ENCODE results near the gene PRG2.
"Not testable (repeated sequence)": the region's sequence is repeated elsewhere in the genome, so short reads cannot be mapped to it uniquely, and the experiment has no call there.

PRG2 gene

DNA sequence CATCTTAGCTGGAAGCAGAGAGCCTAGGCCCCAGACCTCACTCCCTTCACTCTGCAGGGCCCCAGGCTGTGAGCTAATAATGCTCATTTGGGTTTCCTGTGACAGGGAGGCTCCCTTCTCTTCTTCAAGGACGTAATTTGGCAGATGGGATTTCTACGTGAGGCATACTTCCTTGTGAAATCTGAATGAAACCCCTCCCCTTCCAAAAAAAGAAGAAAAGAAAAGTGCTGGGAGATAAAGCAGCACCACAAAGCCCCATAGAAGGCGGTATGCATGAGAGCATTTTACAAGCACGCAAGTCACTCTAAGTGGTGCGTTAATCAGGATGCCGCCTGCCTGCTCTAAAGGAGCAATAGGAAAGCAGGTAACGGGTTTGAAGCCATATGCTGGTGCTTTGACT lies 46.6 kb downstream of the PRG2 start:
- Histone ChIP-seq H3K27me3 (ENCODE audit: control insufficient read depth, insufficient read depth, low read length) (peaks cover 16% of the 10 kb centered on the region; the same call in 1 of the 2 replicates), H3K9me3 (ENCODE audit: control insufficient read depth, insufficient read depth, low read depth, low read length) (no peaks in the 10 kb centered on the region), H3K27ac (ENCODE audit: low read depth, low read length) (no peak overlapping the region), H3K9ac (ENCODE audit: low read length) (no peak overlapping the region), H3K36me3 (ENCODE audit: control insufficient read depth, insufficient read depth, low read length) (no peaks in the 10 kb centered on the region), H3K4me1 (ENCODE audit: control insufficient read depth, insufficient read depth, low read length) (peaks cover 32% of the 10 kb centered on the region), H3K4me3 (ENCODE audit: low read depth, low read length) (no peak overlapping the region)

DNA sequence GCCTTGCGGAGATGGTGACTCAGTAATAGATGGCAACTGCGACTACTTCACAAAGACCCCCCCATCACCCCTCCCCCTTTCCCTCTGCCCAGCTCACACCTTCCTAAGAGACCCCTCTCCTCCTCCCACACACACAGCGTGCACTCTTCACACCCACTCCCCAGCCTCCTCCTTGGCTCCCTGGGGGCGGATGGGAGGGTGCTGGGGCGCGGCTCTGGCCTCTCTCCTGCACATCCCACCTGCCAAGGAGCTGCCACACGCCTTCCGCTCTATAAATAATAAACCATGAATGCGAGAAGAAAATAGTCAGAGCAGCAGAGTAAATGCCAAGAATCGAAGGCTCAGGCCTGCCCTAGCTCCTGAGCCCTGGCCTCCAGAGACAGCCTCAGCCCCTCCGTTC lies 47.7 kb downstream of the PRG2 start:
- no peak overlapping the region for H3K4me3 ChIP-seq (ENCODE audit: low read depth, low read length)
- H3K9ac ChIP-seq (ENCODE audit: low read length): no peak overlapping the region
- no peak overlapping the region for H3K27ac ChIP-seq (ENCODE audit: low read depth, low read length)
- H3K9me3 ChIP-seq (ENCODE audit: control insufficient read depth, insufficient read depth, low read depth, low read length): no peaks in the 10 kb centered on the region
- peaks cover 39% of the 10 kb centered on the region for H3K4me1 ChIP-seq (ENCODE audit: control insufficient read depth, insufficient read depth, low read length)
- H3K27me3 ChIP-seq (ENCODE audit: control insufficient read depth, insufficient read depth, low read length): peaks cover 9% of the 10 kb centered on the region; the same call in 1 of the 2 replicates
- no peaks in the 10 kb centered on the region for H3K36me3 ChIP-seq (ENCODE audit: control insufficient read depth, insufficient read depth, low read length)

- Histone ChIP-seq H3K27ac (ENCODE audit: low read depth, low read length) (no peak overlapping the region), H3K9me3 (ENCODE audit: control insufficient read depth, insufficient read depth, low read depth, low read length) (no peaks in the 10 kb centered on the region), H3K9ac (ENCODE audit: low read length) (no peak overlapping the region), H3K4me1 (ENCODE audit: control insufficient read depth, insufficient read depth, low read length) (peaks cover 39% of the 10 kb centered on the region), H3K4me3 (ENCODE audit: low read depth, low read length) (no peak overlapping the region), H3K27me3 (ENCODE audit: control insufficient read depth, insufficient read depth, low read length) (peaks cover 4% of the 10 kb centered on the region; the same call in 1 of the 2 replicates), H3K36me3 (ENCODE audit: control insufficient read depth, insufficient read depth, low read length) (no peaks in the 10 kb centered on the region)
These were observed 49.1 kb downstream of the PRG2 start for GRCh38 chr11:57341250-57341808.

DNA sequence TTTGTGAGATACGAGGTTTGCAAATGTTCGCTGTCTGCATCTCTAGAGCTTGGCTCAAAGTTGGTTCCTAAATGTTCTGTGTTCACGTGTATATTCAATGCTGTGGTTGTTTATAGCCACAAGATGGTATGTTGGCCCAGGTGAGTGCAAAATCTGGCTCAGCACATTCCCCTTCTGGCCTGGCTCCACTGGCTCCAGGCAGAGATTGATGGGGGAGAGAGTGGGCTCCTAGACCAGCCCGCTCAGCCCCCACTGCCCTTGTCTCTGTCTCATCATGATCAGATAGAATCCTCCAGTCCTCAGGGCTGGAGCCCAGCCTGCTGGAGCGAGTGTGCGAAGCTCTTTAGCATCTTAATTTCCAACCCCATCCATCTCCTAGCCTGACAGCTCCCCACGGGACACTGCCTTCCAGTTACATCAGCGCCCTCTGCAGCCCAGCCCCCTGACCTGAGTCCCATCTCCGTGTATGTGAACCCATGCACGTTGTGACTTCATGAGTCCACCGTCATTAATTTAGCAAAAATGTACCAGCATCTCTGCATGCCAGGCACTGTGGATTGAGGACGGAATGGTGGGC lies 50.3 kb downstream of the PRG2 start:
- Histone ChIP-seq H3K9me3 (ENCODE audit: control insufficient read depth, insufficient read depth, low read depth, low read length) (no peaks in the 10 kb centered on the region), H3K4me3 (ENCODE audit: low read depth, low read length) (no peak overlapping the region), H3K9ac (ENCODE audit: low read length) (no peak overlapping the region), H3K4me1 (ENCODE audit: control insufficient read depth, insufficient read depth, low read length) (peaks cover 38% of the 10 kb centered on the region), H3K36me3 (ENCODE audit: control insufficient read depth, insufficient read depth, low read length) (no peaks in the 10 kb centered on the region), H3K27ac (ENCODE audit: low read depth, low read length) (no peak overlapping the region), H3K27me3 (ENCODE audit: control insufficient read depth, insufficient read depth, low read length) (peaks cover 4% of the 10 kb centered on the region; the same call in 1 of the 2 replicates)

DNA sequence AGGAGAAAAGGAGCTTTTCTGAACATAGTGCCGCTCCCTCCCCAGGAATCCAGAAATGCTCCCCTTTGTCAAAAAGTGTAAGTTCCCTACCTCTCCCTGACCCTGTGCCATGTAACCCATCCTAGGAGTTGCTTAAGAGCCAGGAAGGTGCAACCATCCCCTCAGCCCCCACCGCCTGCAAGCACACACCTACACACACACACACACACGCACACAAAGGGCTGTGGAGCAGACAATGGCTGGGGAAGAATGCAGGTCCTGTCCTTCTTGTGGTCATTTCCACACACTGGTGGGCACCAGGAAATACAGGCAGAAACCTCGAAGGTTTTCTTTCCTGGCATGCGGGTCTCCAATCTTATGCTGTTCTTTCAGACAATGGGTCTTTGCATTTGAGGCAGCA lies 51.1 kb downstream of the PRG2 start:
- no peaks in the 10 kb centered on the region for H3K9me3 ChIP-seq (ENCODE audit: control insufficient read depth, insufficient read depth, low read depth, low read length)
- peaks cover 4% of the 10 kb centered on the region for H3K36me3 ChIP-seq (ENCODE audit: control insufficient read depth, insufficient read depth, low read length)
- H3K27ac ChIP-seq (ENCODE audit: low read depth, low read length): no peak overlapping the region
- no peak overlapping the region for H3K4me3 ChIP-seq (ENCODE audit: low read depth, low read length)
- H3K27me3 ChIP-seq (ENCODE audit: control insufficient read depth, insufficient read depth, low read length): peaks cover 4% of the 10 kb centered on the region; the same call in 1 of the 2 replicates
- H3K9ac ChIP-seq (ENCODE audit: low read length): no peak overlapping the region
- peaks cover 45% of the 10 kb centered on the region for H3K4me1 ChIP-seq (ENCODE audit: control insufficient read depth, insufficient read depth, low read length)

- no peak within 1 kb of the TSS for H3K27ac ChIP-seq (ENCODE audit: low read depth, low read length)
- H3K27me3 ChIP-seq (ENCODE audit: control insufficient read depth, insufficient read depth, low read length): peaks cover 4% of the 10 kb centered on the region; the same call in 1 of the 2 replicates
- no peak within 1 kb of the TSS for H3K9ac ChIP-seq (ENCODE audit: low read length)
- H3K9me3 ChIP-seq (ENCODE audit: control insufficient read depth, insufficient read depth, low read depth, low read length): no peaks in the 10 kb centered on the region
- H3K4me1 ChIP-seq (ENCODE audit: control insufficient read depth, insufficient read depth, low read length): peaks cover 37% of the 10 kb centered on the region
- peaks cover 16% of the 10 kb centered on the region for H3K36me3 ChIP-seq (ENCODE audit: control insufficient read depth, insufficient read depth, low read length)
- no peak within 1 kb of the TSS for H3K4me3 ChIP-seq (ENCODE audit: low read depth, low read length)
These were observed 52.3 kb downstream of the PRG2 start, which contains the start of gene P2RX3 for GRCh38 chr11:57338142-57338541. TSS of gene P2RX3 (plus strand) at chr11:57338352. CDS start at chr11:57338551, 199 bp downstream.

- H3K27ac ChIP-seq (ENCODE audit: low read depth, low read length); H3K9me3 ChIP-seq (ENCODE audit: control insufficient read depth, insufficient read depth, low read depth, low read length); H3K27me3 ChIP-seq (ENCODE audit: control insufficient read depth, insufficient read depth, low read length); H3K4me3 ChIP-seq (ENCODE audit: low read depth, low read length); H3K9ac ChIP-seq (ENCODE audit: low read length): not testable (repeated sequence)
- peaks cover 29% of the 10 kb centered on the region for H3K36me3 ChIP-seq (ENCODE audit: control insufficient read depth, insufficient read depth, low read length)
- peaks cover 32% of the 10 kb centered on the region for H3K4me1 ChIP-seq (ENCODE audit: control insufficient read depth, insufficient read depth, low read length)
These were observed 53.6 kb downstream of the PRG2 start for GRCh38 chr11:57336856-57337255.

Data from HUES6 (cell line).